T-helper 22 cell (primary cell): ENCODE results near the gene CHD3.

Experiments used
- DNase-seq: peaks from one replicate; pipeline ENCODE4 v3.0.0-alpha.2; 2020; ENCODE audit warnings: low read depth

The CHD3 gene

DNA sequence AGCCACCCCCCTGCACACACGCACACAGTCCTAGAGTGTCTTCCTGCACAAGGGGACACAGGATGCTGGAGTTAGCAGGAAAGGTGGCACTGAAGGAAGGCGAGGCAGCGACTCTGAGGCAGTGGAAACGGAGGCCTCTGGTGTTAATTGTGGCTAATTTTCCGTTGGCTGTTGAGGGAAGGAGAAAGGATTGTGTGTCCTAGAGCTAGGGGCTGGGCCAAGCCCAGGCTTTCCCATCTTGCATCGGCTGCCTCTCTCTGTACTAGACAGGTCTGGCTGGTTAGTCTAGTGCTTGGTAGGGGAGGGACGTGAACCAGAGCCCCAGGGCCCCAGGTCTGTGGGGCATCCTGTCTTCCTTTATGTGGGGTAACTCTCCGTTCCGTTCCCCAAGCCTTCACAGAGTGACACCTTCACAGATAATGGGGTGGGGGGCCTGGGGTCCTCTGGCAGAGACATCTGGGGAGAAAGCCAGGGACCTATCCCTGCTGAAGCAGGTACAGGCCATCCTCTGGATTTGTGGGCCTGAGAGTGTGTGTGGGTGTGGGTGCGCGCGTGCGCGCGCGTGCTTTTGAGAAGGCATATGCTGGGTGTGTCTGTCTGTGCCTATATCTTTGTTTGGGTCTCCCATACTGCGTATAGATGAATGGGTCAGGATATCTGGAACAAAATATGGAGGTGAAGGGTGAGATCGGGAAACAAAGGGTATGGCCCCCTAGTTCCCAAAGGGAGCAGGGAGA is at the start of gene CHD3:
TSS of gene CHD3 (plus strand) at position 606 of the 737 bp plus-strand sequence. CDS start 212 bp downstream, outside the sequence.
- no peak for DNase-seq

DNA sequence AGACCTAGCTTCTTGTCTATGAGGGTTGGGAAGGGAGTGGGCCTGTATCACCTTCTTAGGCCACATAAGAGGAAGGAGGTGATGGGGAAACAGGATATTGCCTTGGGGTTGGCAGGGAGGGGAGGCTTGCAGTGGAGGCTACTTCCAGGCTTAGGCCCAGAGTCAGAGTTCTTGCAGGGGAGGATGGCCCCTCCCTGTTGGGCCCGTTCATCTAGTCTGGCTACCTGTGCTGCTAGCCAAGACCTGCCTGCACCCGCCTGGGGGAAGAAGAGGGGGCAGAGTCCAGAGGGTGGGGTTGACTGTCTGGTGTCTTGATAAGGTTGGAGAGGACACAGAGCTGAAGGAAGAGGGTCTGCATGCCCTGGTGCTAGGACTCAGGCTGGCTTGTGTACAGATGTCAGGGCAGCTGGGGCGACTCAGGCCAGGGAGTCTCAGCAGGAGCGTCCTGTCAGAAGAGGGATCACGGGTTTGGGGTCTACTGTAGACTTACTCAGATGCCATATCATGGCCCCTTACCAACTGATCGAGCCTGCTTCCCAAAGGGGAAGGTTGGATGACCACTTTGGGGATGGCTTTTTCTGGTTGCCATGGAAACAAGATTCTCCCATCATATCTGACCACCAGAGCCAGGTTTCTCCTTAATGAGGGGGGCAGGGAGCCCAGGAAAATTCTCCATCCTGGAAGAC is 49.3 kb upstream of the CHD3 start:
- DNase-seq = no peak

DNA sequence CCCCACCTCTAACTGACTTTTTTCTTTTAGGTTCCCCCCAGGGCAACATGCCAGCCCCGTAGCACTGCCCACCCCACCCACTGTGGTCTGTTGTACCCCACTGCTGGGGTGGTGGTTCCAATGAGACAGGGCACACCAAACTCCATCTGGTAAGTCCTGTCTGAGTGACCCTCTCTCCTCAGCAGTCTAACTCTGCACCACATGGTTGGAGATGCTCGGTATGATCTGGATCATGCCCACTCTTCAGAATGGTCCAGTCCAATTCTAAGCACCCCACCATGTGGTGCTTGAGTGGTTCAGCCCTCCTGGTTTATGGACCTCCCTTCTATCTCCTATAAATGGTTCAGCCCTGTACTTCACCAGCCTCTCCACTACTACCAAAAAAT is 48.7 kb upstream of the CHD3 start:
- DNase-seq = no peak

DNA sequence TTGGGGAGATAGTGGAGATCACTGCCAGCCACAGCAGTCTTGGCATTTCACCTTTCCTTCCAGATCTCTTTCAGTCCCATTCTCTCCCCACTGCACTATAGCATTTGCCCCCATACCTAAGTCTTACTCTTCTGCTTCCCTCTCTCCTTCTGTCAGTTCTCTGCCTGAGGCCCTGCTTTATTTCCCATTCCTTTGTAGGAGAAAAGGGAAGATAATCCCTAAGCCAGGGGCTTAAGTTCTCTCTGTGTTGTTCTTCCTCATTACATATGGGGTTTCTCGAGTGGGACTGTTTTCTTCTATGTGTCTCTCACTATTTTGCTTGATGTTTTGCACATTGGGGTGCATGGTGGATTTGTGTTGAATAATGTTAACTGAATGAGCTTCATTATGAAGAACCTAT is 48.1 kb upstream of the CHD3 start:
- DNase-seq = no peak

DNA sequence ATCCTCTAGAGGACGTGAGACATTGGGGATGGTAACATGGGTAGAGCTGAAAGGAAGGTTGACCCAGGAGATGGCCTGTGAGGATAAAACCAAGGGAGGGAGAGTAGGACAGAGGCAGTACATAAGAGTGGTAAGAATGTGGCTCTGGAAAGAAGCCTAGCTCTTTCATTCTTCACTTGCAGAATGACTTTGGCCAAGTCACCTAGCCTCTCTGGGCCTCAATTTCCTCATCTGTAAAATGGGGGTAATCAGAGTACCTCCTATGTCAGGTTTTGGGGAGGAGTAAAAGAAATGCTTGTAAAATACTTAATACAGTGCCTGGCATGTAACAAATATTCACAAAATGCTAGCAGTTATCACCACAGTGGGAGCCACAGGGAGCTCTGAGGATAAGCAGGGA is 47.7 kb upstream of the CHD3 start:
- no peak for DNase-seq

DNA sequence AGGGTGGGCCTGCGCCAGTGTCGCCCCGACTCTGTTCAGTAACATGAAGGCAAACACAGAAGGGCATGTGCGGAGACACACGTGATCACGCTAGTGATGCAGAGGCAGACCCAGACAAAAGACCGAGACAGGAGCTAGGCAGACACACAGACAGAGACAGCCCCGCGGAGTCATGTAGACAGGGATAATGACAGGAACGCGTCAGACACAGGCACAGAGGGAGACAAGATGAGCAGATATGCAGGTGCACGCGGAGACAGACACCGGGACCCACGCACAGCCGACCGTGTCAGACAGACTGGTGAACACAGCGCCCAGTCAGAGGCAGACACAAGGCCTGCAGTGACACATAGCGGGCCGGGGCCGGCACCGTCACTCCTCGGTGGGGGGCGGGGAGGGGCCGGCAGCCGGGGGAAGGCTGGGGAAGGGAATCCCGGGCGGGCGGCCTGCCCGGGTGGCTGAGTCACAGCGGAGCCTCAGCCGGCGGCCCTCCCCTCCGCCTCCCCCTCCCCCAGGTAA is 47.1 kb upstream of the CHD3 start:
- peak; percentile 97 for DNase-seq

DNA sequence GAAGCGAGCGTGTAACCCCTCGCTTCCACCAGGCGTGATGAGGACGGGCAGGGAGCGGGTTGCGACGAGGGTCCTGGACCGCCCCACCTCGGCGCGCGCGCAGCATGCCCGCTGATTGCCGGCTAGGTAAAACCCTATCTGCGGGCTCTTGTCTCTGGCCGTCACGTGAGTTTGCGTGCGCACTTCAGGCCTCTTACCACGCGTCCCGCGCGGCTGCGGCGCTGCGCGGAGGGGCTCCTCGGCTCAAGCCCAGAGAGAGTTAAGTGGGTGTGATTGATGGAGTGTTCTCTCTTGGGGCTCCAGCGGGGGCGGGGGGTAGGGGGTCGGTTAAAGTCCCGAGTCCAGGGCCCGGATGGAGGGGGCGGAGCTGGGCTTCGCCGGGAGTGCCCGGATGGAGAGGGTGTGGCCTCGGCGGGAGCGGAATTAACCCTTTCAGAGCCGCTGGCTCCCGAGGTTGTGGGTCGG is 46.6 kb upstream of the CHD3 start:
- peak; percentile 80 for DNase-seq

DNA sequence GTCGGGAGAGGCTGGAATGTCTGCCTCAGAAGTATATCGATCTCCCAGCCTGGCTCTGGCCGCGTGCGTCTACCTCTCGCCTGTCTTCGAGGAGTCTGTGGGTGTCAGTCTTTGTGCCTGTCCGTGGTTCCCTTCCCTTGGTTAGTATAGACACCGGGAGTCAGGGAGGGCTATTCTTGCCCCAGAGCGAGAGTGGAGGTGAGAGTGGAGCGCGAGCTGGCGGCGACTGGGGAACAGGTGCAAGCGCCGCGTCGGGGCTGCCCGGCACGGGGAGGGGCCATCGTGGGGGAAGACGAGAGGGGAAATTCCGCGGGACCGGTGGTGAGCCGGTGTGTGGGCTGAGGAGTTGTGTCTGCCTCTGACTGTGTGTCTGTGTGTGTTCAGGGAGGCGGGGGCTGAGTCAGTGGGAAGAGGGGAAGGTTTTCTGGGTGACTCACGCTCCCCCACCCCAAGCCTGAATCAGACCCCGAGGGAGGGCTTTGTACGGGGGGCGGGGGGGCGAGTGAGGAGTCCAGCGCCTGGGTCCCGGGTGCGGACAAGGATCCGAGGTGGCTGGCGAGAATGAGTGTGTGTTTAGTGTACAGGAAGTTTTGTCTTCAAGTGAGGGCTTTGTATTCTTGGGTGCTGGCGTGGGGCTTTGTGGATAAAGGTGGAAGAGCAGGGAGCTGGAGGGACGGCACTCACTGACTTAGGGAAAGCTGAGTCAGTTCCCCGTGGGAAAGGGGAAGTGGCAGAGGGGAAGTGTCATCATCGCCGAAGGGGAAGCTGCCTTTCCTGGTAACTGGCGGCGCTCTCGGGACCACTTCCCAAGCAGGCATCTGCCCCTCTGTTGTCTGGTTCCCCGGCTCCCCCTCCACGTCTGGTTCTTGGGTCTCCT is 46.0 kb upstream of the CHD3 start:
- DNase-seq = peak; percentile 98

DNA sequence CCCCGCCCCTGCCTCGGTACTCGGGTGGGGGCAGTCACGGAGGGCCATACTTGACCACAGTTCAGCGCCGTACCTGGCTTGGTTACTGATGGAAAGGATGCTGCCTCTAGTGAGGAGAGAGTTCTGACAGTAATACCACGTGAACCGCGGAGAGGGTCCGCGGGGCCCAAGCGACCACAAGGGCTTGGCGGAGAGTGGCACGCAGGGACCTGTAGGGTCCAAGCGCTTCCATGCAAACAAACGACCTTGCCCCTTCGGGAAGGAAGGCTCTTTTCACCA is 45.4 kb upstream of the CHD3 start:
- no peak for DNase-seq

DNA sequence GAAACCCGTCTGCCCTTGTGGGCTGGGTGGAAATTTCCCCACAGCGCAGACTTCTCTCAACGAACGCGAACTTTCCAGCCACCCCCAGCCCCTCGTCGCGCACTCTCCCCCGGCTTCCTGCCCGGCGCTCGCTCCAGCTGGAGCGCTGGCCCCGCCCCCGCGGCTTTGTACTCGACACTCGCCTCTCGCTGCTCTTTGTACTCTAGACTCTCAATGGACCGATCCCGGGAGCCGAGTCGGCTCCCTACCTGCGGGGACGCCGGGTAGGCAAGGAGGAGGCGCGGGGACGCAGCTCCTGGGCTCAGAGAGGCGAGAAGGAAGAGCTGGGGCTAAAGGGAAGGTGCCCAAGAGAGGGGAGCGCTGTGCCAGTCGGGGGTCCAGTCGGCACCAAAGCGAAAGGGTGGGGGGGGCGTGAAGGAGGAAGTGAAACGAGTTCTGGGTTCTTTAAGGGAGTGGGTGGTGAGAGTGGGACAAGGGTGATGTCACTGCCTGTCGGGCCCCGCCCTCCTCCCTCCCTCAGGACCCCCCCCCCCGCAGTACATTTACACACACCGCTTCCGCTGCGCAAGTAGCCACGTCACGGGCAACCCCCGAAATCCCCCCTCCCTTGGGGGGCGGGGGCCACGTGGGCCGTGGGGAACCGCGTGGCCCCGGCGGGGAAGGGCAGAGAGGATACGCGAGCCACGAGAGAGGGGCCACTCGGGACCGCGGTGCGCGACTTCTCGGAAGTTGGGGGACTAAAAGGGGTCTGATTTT is 44.9 kb upstream of the CHD3 start:
- peak; percentile 92 for DNase-seq

DNA sequence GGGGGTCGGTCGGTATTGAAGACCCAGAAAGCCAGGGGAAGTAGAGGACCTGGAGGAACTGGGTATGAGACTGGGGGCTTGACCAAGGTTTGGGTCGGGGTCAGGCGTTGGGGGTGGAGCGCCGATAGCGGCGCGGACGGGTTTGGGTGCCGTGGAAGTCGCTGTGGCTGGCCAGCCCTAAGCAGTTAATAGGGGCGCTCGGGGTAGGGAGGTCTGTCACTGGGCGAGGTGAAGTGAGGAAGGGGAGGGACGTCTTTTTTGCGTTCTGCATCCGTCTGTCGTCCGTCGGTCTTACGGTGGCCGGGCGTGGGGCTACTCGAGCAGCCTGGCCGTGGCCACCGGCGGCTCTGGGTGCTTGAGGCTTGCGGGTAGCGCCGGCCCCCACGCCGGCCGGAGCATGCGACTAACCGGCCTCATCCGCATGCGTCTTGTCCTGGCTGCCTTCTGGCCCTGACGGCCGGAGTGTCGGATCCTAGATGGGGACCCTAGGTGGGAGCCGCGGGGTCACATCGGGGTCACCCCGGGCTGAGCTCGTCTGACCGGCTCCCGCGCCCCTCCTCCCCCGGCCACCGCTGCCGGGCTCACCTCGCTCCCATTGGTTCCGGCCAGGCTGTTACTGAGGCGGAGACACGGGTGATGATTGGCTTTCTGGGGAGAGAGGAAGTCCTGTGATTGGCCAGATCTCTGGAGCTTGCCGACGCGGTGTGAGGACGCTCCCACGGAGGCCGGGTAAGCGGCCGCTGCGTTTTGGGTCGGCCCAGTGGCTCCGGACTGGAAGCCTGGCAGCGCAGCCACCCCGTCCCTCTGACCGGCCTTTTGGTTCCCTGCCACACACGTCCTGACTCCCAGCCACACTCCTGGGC is 44.1 kb upstream of the CHD3 start:
- peak; percentile 72 for DNase-seq

DNA sequence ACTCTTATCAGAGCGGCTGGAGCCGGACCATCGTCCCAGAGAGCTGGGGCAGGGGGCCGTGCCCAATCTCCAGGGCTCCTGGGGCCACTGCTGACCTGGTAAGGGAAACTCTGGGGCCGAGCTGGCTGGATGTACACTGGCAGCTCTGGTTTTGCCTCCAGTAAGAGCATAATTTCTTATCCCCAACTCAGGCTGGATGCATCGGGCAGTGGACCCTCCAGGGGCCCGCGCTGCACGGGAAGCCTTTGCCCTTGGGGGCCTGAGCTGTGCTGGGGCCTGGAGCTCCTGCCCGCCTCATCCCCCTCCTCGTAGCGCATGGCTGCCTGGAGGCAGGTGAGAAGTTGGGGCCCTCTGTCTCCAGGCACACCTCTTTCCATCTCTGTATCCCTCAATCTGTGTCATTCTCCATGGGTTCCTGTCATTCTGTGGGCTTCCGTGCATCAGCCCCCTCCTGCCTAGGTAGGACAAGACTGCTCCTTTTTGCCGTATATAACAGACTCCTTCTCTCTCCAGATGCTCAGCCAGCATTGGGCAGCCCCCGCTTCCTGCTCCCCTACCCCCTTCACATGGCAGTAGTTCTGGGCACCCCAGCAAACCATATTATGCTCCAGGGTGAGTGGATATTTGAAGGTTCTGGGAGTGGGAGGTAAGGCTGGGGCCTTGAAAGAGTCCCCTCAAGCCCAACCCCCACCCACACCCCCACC is 43.1 kb upstream of the CHD3 start:
- no peak for DNase-seq

DNA sequence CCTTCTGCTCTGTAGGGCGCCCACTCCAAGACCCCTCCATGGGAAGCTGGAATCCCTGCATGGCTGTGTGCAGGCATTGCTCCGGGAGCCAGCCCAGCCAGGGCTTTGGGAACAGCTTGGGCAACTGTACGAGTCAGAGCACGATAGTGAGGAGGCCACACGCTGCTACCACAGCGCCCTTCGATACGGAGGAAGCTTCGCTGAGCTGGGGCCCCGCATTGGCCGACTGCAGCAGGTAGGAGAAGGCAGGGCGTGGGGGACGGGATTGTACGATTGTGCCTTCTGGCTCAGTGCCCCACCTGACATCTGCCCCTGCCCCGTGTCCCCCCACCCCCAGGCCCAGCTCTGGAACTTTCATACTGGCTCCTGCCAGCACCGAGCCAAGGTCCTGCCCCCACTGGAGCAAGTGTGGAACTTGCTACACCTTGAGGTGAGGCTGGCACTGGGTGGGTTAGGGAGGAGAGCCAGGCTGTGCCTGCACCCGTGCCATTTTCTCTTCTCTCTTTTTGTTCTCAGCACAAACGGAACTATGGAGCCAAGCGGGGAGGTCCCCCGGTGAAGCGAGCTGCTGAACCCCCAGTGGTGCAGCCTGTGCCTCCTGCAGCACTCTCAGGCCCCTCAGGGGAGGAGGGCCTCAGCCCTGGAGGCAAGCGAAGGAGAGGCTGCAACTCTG is 42.4 kb upstream of the CHD3 start:
- no peak for DNase-seq

DNA sequence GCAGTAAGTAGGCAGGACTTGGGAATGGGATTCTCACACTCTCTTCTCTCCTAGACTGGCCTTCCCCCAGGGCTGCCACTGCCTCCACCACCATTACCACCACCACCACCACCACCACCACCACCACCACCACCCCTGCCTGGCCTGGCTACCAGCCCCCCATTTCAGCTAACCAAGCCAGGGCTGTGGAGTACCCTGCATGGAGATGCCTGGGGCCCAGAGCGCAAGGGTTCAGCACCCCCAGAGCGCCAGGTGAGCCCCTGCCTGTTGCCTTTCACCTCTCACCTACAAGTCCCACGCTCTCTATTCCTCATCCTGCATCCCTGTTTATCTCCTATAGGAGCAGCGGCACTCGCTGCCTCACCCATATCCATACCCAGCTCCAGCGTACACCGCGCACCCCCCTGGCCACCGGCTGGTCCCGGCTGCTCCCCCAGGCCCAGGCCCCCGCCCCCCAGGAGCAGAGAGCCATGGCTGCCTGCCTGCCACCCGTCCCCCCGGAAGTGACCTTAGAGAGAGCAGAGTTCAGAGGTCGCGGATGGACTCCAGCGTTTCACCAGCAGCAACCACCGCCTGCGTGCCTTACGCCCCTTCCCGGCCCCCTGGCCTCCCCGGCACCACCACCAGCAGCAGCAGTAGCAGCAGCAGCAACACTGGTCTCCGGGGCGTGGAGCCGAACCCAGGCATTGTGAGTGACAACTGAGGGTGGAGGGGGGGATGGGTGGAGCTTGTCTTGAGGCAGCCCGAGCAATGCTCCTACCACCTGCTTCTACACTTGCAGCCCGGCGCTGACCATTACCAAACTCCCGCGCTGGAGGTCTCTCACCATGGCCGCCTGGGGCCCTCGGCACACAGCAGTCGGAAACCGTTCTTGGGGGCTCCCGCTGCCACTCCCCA is 41.6 kb upstream of the CHD3 start:
- no peak for DNase-seq

DNA sequence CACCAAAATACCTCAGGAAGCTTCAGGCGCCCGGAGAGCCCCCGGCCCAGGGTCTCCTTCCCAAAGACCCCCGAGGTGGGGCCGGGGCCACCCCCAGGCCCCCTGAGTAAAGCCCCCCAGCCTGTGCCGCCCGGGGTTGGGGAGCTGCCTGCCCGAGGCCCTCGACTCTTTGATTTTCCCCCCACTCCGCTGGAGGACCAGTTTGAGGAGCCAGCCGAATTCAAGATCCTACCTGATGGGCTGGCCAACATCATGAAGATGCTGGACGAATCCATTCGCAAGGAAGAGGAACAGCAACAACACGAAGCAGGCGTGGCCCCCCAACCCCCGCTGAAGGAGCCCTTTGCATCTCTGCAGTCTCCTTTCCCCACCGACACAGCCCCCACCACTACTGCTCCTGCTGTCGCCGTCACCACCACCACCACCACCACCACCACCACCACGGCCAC is 40.4 kb upstream of the CHD3 start:
- DNase-seq = no peak

DNA sequence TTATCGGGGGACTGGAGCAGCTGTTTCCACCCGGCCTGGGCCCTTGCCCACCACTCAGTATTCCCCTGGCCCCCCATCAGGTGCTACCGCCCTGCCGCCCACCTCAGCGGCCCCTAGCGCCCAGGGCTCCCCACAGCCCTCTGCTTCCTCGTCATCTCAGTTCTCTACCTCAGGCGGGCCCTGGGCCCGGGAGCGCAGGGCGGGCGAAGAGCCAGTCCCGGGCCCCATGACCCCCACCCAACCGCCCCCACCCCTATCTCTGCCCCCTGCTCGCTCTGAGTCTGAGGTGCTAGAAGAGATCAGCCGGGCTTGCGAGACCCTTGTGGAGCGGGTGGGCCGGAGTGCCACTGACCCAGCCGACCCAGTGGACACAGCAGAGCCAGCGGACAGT is 39.9 kb upstream of the CHD3 start:
- no peak for DNase-seq

DNA sequence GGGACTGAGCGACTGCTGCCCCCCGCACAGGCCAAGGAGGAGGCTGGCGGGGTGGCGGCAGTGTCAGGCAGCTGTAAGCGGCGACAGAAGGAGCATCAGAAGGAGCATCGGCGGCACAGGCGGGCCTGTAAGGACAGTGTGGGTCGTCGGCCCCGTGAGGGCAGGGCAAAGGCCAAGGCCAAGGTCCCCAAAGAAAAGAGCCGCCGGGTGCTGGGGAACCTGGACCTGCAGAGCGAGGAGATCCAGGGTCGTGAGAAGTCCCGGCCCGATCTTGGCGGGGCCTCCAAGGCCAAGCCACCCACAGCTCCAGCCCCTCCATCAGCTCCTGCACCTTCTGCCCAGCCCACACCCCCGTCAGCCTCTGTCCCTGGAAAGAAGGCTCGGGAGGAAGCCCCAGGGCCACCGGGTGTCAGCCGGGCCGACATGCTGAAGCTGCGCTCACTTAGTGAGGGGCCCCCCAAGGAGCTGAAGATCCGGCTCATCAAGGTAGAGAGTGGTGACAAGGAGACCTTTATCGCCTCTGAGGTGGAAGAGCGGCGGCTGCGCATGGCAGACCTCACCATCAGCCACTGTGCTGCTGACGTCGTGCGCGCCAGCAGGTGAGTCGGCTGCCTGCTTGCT is 39.3 kb upstream of the CHD3 start:
- DNase-seq = no peak
